ENCODE results near the gene TMCO5A. TPM values are rescaled to one million over a fixed set of nuclear protein-coding genes. Genes with fewer than 3 reads are reported as not detected.

Gene TMCO5A
- total and polyA plus RNA-seq, 2 of the 13 experiments (the other 11 are each of a cell fraction or from before 2014, with no cell fraction given), result not detected

- DNase-seq (ENCODE audit: low spot score) (peak; percentile 18), FAIRE-seq (no peak), ATAC-seq (peak; percentile 41; the same call in 1 of the 3 replicates)
- WGBS (ENCODE audit: low lambda C conversion rate), result 2% methylated on average over 8 of the region's 8 CpGs
- Histone ChIP-seq H3K36me3 (replicated peaks in 1 of 2; ENCODE audit: control insufficient read depth in 1 of 2, insufficient read depth in 2 of 2, low read length in 2 of 2) (no peaks in the 10 kb centered on the region), H3K4me3 (replicated peaks in 1 of 3; ENCODE audit: insufficient read depth in 1 of 3, low read depth in 2 of 3, low read length in 3 of 3) (no peak overlapping the region), H3K4me2 (ENCODE audit: low read depth, low read length) (no peak overlapping the region), H2AFZ (ENCODE audit: low read length) (no peak overlapping the region), H4K20me1 (ENCODE audit: insufficient read depth, low read length) (no peaks in the 10 kb centered on the region), H3K27me3 (ENCODE audit: control insufficient read depth in 1 of 2, insufficient read depth in 2 of 2, low read length in 2 of 2) (no peaks in the 10 kb centered on the region; a peak in 2 of 5 replicates), H3K27ac (ENCODE audit: extremely low read length, insufficient read depth, low read length) (no peak overlapping the region), H3K9ac (ENCODE audit: insufficient read depth, low read depth, low read length) (no peak overlapping the region), H3K9me3 (ENCODE audit: low read length) (no peaks in the 10 kb centered on the region), H3K4me1 (ENCODE audit: insufficient read depth, low read length) (no peaks in the 10 kb centered on the region), H3K79me2 (ENCODE audit: insufficient read depth, low read length) (no peaks in the 10 kb centered on the region)
- in situ Hi-C loops (cut with HindIII; ENCODE audit: extremely low pct_ligation_motif_present, low pct_unique_long_range_greater_than_20kb) (loop anchor here (5.0 to 10.0 kb wide), 2 partner anchors 357 to 399 kb away; no protein-coding TSS in a partner anchor), intact Hi-C loops (cut with micrococcal nuclease; ENCODE audit: unreplicated experiment) (loop anchor here (1.0 kb wide), 2 partner anchors 359 to 395 kb away; no protein-coding TSS in a partner anchor)
- BruUV-seq (replicated peaks), result no TSS peak
- ChIA-PET POLR2A (no interaction called here), CTCF (ENCODE audit: low intra/inter-chr PET ratio, low total read pairs) (interaction anchor here (1.2 to 1.6 kb wide), 2 partner anchors 359 to 394 kb away, joined by 5 to 16 read pairs; no protein-coding TSS in a partner anchor)
- TF ChIP-seq ZNF232 (CRISPR knock-in tag; IDR thresholded peaks at IDR 0.05; ENCODE audit: borderline replicate concordance), result no peak
- peak; percentile 61 for TF ChIP-seq CTCF (CRISPR knock-in tag; IDR thresholded peaks at IDR 0.05)
- TF ChIP-seq ADNP (CRISPR knock-in tag; IDR thresholded peaks at IDR 0.05), result no peak
- no peak for TF ChIP-seq ELF1 (CRISPR knock-in tag; IDR thresholded peaks at IDR 0.05)
- no peak for TF ChIP-seq NAIF1 (CRISPR knock-in tag; IDR thresholded peaks at IDR 0.05; ENCODE audit: borderline replicate concordance)
- no peak for TF ChIP-seq CC2D1A (CRISPR knock-in tag; IDR thresholded peaks at IDR 0.05)
- no peak for TF ChIP-seq KDM1A (CRISPR knock-in tag; IDR thresholded peaks at IDR 0.05)
- TF ChIP-seq CEBPB (IDR thresholded peaks at IDR 0.05; ENCODE audit: borderline replicate concordance, low read depth, low read length), result peak; percentile 61; the same call in 1 of the 2 replicates
- no peak for TF ChIP-seq IKZF5 (CRISPR knock-in tag; IDR thresholded peaks at IDR 0.05)
- no peak for TF ChIP-seq ZNF510 (CRISPR knock-in tag; IDR thresholded peaks at IDR 0.05; ENCODE audit: low read depth)
- no peak for TF ChIP-seq FOXP1 (IDR thresholded peaks at IDR 0.05)
- TF ChIP-seq FOXP1 (CRISPR knock-in tag; IDR thresholded peaks at IDR 0.05), result peak; percentile 67
- TF ChIP-seq, protein P1, sequence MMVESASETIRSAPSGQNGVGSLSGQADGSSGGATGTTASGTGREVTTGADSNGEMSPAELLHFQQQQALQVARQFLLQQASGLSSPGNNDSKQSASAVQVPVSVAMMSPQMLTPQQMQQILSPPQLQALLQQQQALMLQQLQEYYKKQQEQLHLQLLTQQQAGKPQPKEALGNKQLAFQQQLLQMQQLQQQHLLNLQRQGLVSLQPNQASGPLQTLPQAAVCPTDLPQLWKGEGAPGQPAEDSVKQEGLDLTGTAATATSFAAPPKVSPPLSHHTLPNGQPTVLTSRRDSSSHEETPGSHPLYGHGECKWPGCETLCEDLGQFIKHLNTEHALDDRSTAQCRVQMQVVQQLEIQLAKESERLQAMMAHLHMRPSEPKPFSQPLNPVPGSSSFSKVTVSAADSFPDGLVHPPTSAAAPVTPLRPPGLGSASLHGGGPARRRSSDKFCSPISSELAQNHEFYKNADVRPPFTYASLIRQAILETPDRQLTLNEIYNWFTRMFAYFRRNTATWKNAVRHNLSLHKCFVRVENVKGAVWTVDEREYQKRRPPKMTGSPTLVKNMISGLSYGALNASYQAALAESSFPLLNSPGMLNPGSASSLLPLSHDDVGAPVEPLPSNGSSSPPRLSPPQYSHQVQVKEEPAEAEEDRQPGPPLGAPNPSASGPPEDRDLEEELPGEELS (CRISPR knock-in tag; IDR thresholded peaks at IDR 0.05), result 0 out of 2 replicates have a peak, but pooled peaks have one; percentile 39
- peak; percentile 23; the same call in 1 of the 2 replicates for TF ChIP-seq ZNF362 (CRISPR knock-in tag; IDR thresholded peaks at IDR 0.05; ENCODE audit: borderline replicate concordance)
- no peak for TF ChIP-seq HOXA3 (CRISPR knock-in tag; IDR thresholded peaks at IDR 0.05)
- TF ChIP-seq ZMYM2 (CRISPR knock-in tag; IDR thresholded peaks at IDR 0.05), result no peak
- no peak for TF ChIP-seq SOX6 (IDR thresholded peaks at IDR 0.05)
- TF ChIP-seq SOX6 (CRISPR knock-in tag; IDR thresholded peaks at IDR 0.05), result no peak
- TF ChIP-seq ZNF136 (CRISPR knock-in tag; IDR thresholded peaks at IDR 0.05; ENCODE audit: low read depth), result no peak
These were observed 61.3 kb downstream of the TMCO5A start for GRCh38 chr15:37995461-37996347.
